Keratinocyte (primary cell): ENCODE results near the gene TMEM201.

Experiments used
- CTCF ChIP-seq, 3 experiments: IDR thresholded peaks in 1 of 3; conservative IDR thresholded peaks in 1 of 3; optimal IDR thresholded peaks in 1 of 3; 2 replicates in 2 of 3; 3 replicates in 1 of 3; pipeline versions ENCODE3 to v1.5.1; 2011; ENCODE audit warnings: low read length in 3 of 3, mild to moderate bottlenecking in 3 of 3, moderate library complexity in 2 of 3, control low read depth in 1 of 3, inconsistent platforms in 1 of 3; ENCODE audit not compliant: insufficient read depth in 2 of 3; ENCODE audit errors: extremely low read depth in 1 of 3
- EZH2 ChIP-seq: IDR thresholded peaks from one replicate; pipeline ENCODE4 v1.6.1; 2012; ENCODE audit warnings: inconsistent platforms, mild to moderate bottlenecking, low read length, moderate library complexity

GRCh38 chr1:9654834-9655723 lies 66.4 kb downstream of the TMEM201 start:
- no peak for TF ChIP-seq CTCF (optimal IDR thresholded peaks at IDR 0.05 in 1 of 3, IDR thresholded peaks at IDR 0.05 in 1 of 3, conservative IDR thresholded peaks at IDR 0.05 in 1 of 3; ENCODE audit: extremely low read depth in 1 of 3, insufficient read depth in 2 of 3, low read length in 3 of 3)
- TF ChIP-seq EZH2, result no peak
